GM18499 (cell line): ENCODE results near the gene INTS11.

ENCODE experiments used
- ATAC-seq: cut with Tn5 transposase; IDR thresholded peaks from one replicate; pipeline ENCODE4 v1.9.1; 2021; ENCODE audit warnings: moderate number of reproducible peaks; ENCODE audit not compliant: insufficient read depth, unreplicated experiment

The INTS11 gene

GRCh38 chr1:1315435-1315954 is 9.0 kb downstream of the INTS11 start:
- ATAC-seq: no peak

GRCh38 chr1:1314678-1315335 is 9.7 kb downstream of the INTS11 start:
- no peak for ATAC-seq

- ATAC-seq: no peak
These were observed 10.2 kb downstream of the INTS11 start for GRCh38 chr1:1314237-1314586.

GRCh38 chr1:1313500-1314236 is 10.8 kb downstream of the INTS11 start:
- ATAC-seq: no peak

- ATAC-seq: no peak
These were observed 11.8 kb downstream of the INTS11 start for GRCh38 chr1:1312450-1313314.

GRCh38 chr1:1311107-1312104 is 13.1 kb downstream of the INTS11 start:
- ATAC-seq: no peak

- ATAC-seq: no peak
These were observed 13.9 kb downstream of the INTS11 start for GRCh38 chr1:1310476-1311053.

GRCh38 chr1:1310109-1310385 is 14.4 kb downstream of the INTS11 start:
- ATAC-seq: no peak

- no peak for ATAC-seq
These were observed 15.0 kb downstream of the INTS11 start for GRCh38 chr1:1309251-1310108.

- ATAC-seq: no peak
These were observed 15.7 kb downstream of the INTS11 start for GRCh38 chr1:1308756-1309250.

- no peak for ATAC-seq
These were observed 16.3 kb downstream of the INTS11 start, which contains the start of the genes ACAP3 and PUSL1 for GRCh38 chr1:1307923-1308755. Gene ACAP3, minus strand, starts transcription at chr1:1307930. Its CDS starts 115 bp downstream, at chr1:1307815. Gene PUSL1, plus strand, starts transcription at chr1:1308597. Its CDS starts 47 bp downstream, at chr1:1308644.

- ATAC-seq: no peak
These were observed 17.1 kb downstream of the INTS11 start for GRCh38 chr1:1307261-1307922.

GRCh38 chr1:1306661-1307260 is 17.7 kb downstream of the INTS11 start:
- no peak for ATAC-seq

GRCh38 chr1:1306070-1306660 is 18.3 kb downstream of the INTS11 start:
- no peak for ATAC-seq

- no peak for ATAC-seq
These were observed 19.0 kb downstream of the INTS11 start for GRCh38 chr1:1305300-1306069.
